ENCODE measurements around the gene ISG20L2.

GRCh38 chr1:156704930-156705320 lies 23.6 kb downstream of the ISG20L2 start:
- TF ChIP-seq POLR2A (IDR thresholded peaks at IDR 0.05; ENCODE audit: low read length) (no peak), CTCF (IDR thresholded peaks at IDR 0.05) (no peak), RAD21 (conservative IDR thresholded peaks at IDR 0.05 in 1 of 2, IDR thresholded peaks at IDR 0.05 in 1 of 2) (no peak), EP300 (IDR thresholded peaks at IDR 0.05) (no peak), SREBF2 (IDR thresholded peaks at IDR 0.05) (no peak), HMGXB4 (CRISPR knock-in tag; IDR thresholded peaks at IDR 0.05; ENCODE audit: borderline replicate concordance) (no peak), USF2 (IDR thresholded peaks at IDR 0.05) (no peak), JUNB (IDR thresholded peaks at IDR 0.05) (no peak)

Measured in A549 (cell line).